Activated CD4-positive, alpha-beta T cell treated with anti-CD3 and anti-CD28 coated beads, Interleukin-2, amount 10 ng/mL, durations not matched to agents 24 days and 14 days (primary cell): Measurements from ENCODE around the gene UBE2J1. TPM values are rescaled to one million over a fixed set of nuclear protein-coding genes. Genes with fewer than 3 reads are reported as not detected.

Experiments used
- DNase-seq: peaks from one replicate; pipeline ENCODE4 v3.0.0; 2022
- H3K27ac Mint-ChIP-seq: one replicate; pipeline ENCODE4 v1.8.0; 2022; ENCODE audit warnings: mild to moderate bottlenecking, mixed read lengths
- H3K27me3 Mint-ChIP-seq: one replicate; pipeline ENCODE4 v1.8.0; 2022; ENCODE audit warnings: mixed read lengths
- H3K36me3 Mint-ChIP-seq: one replicate; pipeline ENCODE4 v1.8.0; 2022; ENCODE audit warnings: low read depth, mild to moderate bottlenecking, mixed read lengths
- H3K4me1 Mint-ChIP-seq: one replicate; pipeline ENCODE4 v1.8.0; 2021; ENCODE audit warnings: mixed read lengths
- H3K4me3 Mint-ChIP-seq: one replicate; pipeline ENCODE4 v1.8.0; 2022; ENCODE audit warnings: mild to moderate bottlenecking, moderate library complexity, mixed read lengths
- H3K9me3 Mint-ChIP-seq: one replicate; pipeline ENCODE4 v1.8.0; 2021; ENCODE audit warnings: mixed read lengths
- intact Hi-C: fragments of 100-400 bp; cut with micrococcal nuclease; formaldehyde crosslinking; loops from one replicate; pipeline ENCODE4 v1.15.1; 2023
- total RNA-seq: library from RNA; stranded (reverse); gene quantifications from 2 replicates; pipeline ENCODE4 v1.2.3, GENCODE V29; 2022

The UBE2J1 gene
- total RNA-seq, 1 donor from 2014 or later: 31.6 TPM

GRCh38 chr6:89284963-89285735 is 67.4 kb downstream of the UBE2J1 start:
- no peak for DNase-seq
- Mint-ChIP-seq H3K9me3 (no peaks in the 10 kb centered on the region), H3K36me3 (no peaks in the 10 kb centered on the region), H3K4me1 (peaks cover 4% of the 10 kb centered on the region), H3K4me3 (no peak overlapping the region), H3K27me3 (no peaks in the 10 kb centered on the region), H3K27ac (no peak overlapping the region)
- intact Hi-C loops: no loop called here

DNA sequence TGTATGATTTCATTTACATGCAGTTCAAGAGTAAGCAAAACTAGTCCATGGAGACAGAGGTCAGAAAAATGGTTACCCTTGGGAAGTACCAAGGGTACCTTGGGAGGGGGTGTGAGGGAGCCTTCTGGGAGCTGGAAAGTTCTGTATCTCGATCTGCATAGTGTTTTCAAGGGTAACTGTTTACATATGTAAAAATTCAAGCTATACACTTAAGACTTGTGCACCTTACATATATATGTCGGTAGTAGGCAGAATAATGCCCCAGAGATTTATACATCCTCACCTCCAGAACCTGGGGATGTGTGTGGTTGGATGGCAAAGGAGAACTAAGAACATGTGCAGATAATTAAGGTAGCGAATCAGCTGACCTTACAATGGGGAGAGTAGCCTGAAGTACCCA is 68.4 kb downstream of the UBE2J1 start:
- H3K27ac Mint-ChIP-seq: no peak overlapping the region
- no peaks in the 10 kb centered on the region for H3K27me3 Mint-ChIP-seq
- peaks cover 4% of the 10 kb centered on the region for H3K4me1 Mint-ChIP-seq
- H3K36me3 Mint-ChIP-seq: no peaks in the 10 kb centered on the region
- H3K4me3 Mint-ChIP-seq: no peak overlapping the region
- intact Hi-C loops: no loop called here
- no peaks in the 10 kb centered on the region for H3K9me3 Mint-ChIP-seq
- no peak for DNase-seq

GRCh38 chr6:89282749-89283148 is 69.8 kb downstream of the UBE2J1 start:
- no peaks in the 10 kb centered on the region for H3K27me3 Mint-ChIP-seq
- H3K4me1 Mint-ChIP-seq: peaks cover 2% of the 10 kb centered on the region
- no peaks in the 10 kb centered on the region for H3K9me3 Mint-ChIP-seq
- DNase-seq: no peak
- H3K27ac Mint-ChIP-seq: no peak overlapping the region
- H3K4me3 Mint-ChIP-seq: no peak overlapping the region
- H3K36me3 Mint-ChIP-seq: no peaks in the 10 kb centered on the region
- intact Hi-C loops: no loop called here

DNA sequence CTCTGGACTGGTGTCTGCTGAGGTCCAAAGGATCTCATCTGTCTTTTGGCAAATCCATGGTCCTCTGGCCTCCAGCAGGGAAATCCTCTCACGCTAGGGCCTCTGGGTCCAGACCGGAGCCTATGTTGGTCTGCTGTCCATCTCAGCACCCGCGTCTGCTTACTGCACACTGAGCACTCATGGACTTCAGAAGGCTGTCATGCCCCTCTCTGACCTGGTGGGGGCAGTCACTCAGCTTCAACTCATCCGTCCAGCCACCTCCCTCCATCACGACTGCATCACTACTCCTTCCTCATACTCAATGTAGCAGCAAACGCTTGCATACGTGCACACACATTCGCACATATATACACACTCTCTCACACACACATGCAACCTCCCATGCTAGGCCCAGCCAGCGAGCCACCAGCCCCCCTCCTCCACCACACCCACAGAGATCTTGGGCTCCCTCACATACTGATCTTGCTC is 70.7 kb downstream of the UBE2J1 start:
- intact Hi-C loops: no loop called here
- no peak overlapping the region for H3K4me3 Mint-ChIP-seq
- no peak overlapping the region for H3K27ac Mint-ChIP-seq
- DNase-seq: peak; percentile 81
- H3K4me1 Mint-ChIP-seq: peaks cover 2% of the 10 kb centered on the region
- H3K27me3 Mint-ChIP-seq: peaks cover 5% of the 10 kb centered on the region
- H3K9me3 Mint-ChIP-seq: no peaks in the 10 kb centered on the region
- no peaks in the 10 kb centered on the region for H3K36me3 Mint-ChIP-seq

GRCh38 chr6:89278956-89279355 is 73.6 kb downstream of the UBE2J1 start:
- Mint-ChIP-seq H3K27ac (no peak overlapping the region), H3K27me3 (peaks cover 5% of the 10 kb centered on the region), H3K36me3 (no peaks in the 10 kb centered on the region), H3K4me1 (peaks cover 2% of the 10 kb centered on the region), H3K9me3 (no peaks in the 10 kb centered on the region), H3K4me3 (no peak overlapping the region)
- no peak for DNase-seq
- intact Hi-C loops: no loop called here

Other genes with a start within 250 kb of the UBE2J1 start
- 0.05 TPM in 1 of 2 replicates, not detected in the other for gene SRSF12, start 234.7 kb downstream of the UBE2J1 start, total RNA-seq
- gene PM20D2, start 206.7 kb downstream of the UBE2J1 start, total RNA-seq: 18.3 and 18.9 TPM in 2 replicates
- not detected in 2 replicates for gene GABRR1, start 135.4 kb downstream of the UBE2J1 start, total RNA-seq
- 0.19 and 1.0 TPM in 2 replicates for gene GABRR2, start 37.4 kb downstream of the UBE2J1 start, total RNA-seq
- 10.6 and 10.9 TPM in 2 replicates for gene RRAGD, start 59.6 kb upstream of the UBE2J1 start, total RNA-seq
- 2.4 and 2.8 TPM in 2 replicates for gene ANKRD6, start 80.4 kb upstream of the UBE2J1 start, total RNA-seq